ENCODE results near the gene SLC9B1.
"Not testable (repeated sequence)": the region's sequence is repeated elsewhere in the genome, so short reads cannot be mapped to it uniquely, and the experiment has no call there.

SLC9B1 gene

DNA sequence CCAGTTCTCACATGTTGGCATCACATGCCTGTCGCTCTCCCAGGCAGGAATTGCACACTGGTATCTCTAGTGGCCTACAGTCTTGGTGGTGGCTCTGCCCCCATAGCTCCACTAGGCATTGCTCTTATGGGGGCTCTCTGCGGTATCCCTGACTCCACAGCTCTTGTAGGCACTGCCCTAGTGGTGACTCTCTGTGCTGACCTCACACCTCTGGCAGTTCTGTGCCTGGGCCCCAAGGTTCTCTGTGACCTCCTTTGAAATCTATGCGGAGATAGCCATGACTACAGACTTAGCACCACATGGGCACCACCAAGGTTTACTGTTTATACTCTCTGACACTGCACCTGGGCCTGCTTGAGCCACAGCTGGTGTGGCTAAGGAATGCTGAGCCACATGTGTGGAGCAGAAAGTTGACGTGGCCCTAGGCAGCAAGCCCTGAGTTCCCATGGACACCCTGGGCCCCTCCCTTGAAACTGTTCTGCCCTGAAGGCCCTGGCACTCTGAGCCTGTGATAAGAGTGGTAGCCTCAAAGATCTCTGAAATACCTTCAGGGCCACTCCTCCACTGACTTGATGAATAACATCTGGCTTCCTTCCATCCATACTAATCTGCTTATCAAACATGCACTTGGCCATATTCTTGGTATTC is 8.0 kb downstream of the SLC9B1 start:
- no peak for DNase-seq (ENCODE audit: low read depth)

GRCh38 chr4:103010804-103011203 is 8.7 kb downstream of the SLC9B1 start:
- no peak for DNase-seq (ENCODE audit: low read depth)

DNA sequence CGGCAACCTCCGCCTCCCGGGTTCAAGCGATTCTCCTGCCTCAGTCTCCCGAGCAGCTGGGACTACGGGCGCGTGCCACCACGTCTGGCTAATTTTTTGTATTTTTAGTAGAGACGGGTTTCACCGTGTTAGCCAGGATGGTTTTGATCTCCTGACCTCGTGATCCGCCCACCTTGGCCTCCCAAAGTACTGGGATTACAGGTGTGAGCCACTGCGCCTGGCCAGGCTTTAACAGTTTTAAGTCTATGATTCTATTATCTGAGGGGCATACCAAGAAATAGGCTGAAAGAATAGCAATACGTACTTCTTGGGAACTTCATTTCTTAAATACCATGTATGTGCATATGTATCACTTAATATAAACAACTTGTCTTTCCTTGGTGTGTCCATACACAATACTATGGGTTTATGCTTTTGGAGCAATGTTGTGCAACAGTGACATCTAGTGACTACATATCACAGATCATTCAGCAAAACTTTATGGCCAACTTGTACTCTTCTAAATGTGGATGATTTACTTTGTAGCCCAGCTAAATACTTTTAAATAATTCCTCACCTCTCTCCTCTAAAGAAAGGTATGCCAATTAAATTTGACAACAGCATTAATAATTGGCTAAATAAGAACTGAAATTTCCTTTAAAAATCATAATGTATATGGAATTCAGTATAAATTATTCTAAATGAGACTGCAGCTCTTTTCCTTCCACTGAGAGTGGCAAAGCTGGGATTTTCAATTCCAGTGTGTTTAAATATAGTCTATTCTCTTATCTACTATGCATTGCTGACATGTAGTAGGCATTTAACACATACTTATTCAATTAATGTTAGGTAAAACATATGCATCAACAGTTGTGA is 10.4 kb downstream of the SLC9B1 start:
- DNase-seq (ENCODE audit: low read depth): no peak

GRCh38 chr4:103002551-103002950 is 17.0 kb downstream of the SLC9B1 start:
- no peak for DNase-seq (ENCODE audit: low read depth)

- DNase-seq (ENCODE audit: low read depth): no peak
Measured at GRCh38 chr4:102994803-102995202, 24.7 kb downstream of the SLC9B1 start.

GRCh38 chr4:102993985-102994384 is 25.5 kb downstream of the SLC9B1 start:
- not testable (repeated sequence) for DNase-seq (ENCODE audit: low read depth)

GRCh38 chr4:102988429-102989020 is 31.0 kb downstream of the SLC9B1 start:
- no peak for DNase-seq (ENCODE audit: low read depth)

DNA sequence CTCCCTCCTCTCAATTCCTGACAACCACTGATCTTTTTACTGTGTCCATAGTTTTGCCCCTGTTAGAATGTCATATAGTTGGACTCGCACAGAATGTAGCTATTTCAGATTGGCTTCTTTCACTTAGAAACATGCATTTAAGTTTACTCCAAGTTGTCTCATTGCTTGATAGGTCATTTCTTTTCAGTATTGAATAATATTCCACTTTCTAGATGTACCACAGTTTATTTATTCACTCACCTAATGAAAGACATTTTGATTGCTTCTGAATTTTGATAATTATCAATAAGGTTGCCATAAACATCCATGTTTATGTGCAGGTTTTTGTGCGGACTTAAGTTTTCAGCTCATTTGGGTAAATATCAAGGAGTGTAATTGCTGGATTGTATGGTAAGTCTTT is 38.5 kb downstream of the SLC9B1 start:
- DNase-seq (ENCODE audit: low read depth): no peak

DNA sequence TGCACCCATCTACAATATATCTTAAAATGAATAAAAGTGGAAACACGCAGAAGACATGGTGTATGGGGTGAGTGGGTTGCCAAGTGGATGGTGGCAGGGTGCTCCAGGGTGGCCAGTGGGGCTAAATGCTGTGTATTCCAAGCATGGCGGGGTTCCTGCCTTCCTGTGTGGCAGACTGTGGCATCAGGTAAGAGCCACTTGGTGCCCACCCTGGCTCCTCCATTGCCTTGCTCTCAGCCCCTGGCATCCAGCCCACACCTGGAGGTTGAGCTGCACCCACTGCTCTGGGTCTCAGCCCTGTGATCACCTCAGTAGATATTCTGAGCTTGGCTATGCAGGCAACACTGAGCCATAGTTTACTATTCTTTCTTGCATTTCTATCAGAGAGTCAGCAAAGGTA is 57.7 kb downstream of the SLC9B1 start:
- not testable (repeated sequence) for DNase-seq (ENCODE audit: low read depth)

GRCh38 chr4:102959496-102959895 is 60.0 kb downstream of the SLC9B1 start:
- no peak for DNase-seq (ENCODE audit: low read depth)

GRCh38 chr4:102945066-102945465 is 74.4 kb downstream of the SLC9B1 start:
- no peak for DNase-seq (ENCODE audit: low read depth)

DNA sequence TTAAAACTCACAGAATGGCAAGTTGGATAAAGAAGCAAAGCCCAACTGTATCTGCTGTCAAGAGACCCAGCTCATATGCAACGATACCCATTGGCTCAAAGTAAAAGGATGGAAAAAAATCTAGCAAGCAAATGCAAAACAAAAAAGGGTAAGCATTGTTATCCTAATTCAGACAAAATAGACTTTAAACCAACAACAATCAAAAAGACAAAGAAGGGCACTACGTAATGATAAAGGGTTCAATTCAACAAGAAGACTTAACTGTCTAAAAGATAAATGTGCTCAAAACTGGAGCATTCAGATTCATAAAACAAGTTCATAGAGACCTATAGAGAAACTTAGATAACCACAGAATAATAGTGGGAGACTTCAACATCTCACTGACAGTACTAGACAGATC is 81.4 kb downstream of the SLC9B1 start:
- DNase-seq (ENCODE audit: low read depth): not testable (repeated sequence)

- DNase-seq (ENCODE audit: low read depth): no peak
Measured at GRCh38 chr4:102935716-102936115, 83.8 kb downstream of the SLC9B1 start.

- DNase-seq (ENCODE audit: low read depth): not testable (repeated sequence)
Measured at GRCh38 chr4:102919697-102920096, 99.8 kb downstream of the SLC9B1 start.

DNA sequence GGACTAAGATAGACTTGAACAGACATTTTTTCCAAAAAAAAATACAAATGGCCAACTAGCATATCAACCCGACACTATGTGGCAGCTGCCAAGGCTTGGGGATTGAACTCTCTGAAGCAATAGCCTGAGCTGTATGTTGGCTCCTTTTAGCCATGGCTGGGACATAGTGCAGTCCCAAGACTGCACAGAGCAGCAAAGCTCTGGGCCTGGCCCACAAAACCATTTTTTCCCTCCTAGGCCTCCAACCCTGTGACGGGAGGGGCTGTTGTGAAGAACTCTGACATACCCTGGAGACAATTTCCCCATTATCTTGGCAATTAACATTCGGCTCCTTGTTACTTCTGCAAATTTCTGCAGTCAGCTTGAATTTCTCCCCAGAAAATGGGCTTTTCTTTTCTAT is 100.6 kb downstream of the SLC9B1 start:
- no peak for DNase-seq (ENCODE audit: low read depth)

- no peak for DNase-seq (ENCODE audit: low read depth)
Measured at GRCh38 chr4:102901804-102902203, 117.7 kb downstream of the SLC9B1 start.

DNA sequence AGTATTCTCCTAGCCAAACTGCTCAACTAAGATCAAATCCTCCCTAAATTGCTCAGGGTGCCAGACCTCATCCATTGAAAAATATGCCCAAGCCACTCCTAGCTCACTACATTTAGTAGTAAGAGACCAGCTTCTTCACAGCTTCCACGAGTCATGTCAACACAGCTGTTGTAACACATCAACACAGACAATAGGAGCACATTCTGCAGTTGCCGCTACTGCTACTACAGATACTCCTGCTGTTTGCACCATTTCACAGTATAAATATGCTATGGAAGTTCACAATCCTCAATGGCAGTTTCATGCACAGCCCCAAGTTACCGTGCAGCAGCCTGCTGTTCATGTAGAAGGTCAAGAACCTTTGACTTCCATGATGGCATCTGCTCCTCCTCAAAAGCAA is 121.9 kb downstream of the SLC9B1 start:
- not testable (repeated sequence) for DNase-seq (ENCODE audit: low read depth)

DNA sequence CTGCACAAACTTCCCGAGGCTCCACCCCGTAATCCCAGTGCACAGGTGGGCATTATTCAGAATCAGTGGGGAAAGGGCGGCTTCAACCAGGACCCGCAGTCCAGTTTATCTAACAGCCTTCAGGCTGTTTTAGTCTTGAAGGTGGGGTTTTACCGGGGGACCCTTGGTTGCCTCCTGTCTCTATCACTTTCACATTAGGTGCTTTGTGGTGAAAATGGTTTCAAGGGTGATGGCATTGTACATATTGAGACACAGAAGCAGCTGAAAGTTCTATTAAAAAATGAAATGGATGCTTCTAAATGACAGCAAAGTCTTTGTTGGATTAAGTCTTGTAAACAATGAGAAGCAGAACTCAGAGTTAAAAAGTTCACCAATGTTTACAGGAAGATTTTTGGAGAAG is 123.0 kb downstream of the SLC9B1 start:
- DNase-seq (ENCODE audit: low read depth): not testable (repeated sequence)

DNA sequence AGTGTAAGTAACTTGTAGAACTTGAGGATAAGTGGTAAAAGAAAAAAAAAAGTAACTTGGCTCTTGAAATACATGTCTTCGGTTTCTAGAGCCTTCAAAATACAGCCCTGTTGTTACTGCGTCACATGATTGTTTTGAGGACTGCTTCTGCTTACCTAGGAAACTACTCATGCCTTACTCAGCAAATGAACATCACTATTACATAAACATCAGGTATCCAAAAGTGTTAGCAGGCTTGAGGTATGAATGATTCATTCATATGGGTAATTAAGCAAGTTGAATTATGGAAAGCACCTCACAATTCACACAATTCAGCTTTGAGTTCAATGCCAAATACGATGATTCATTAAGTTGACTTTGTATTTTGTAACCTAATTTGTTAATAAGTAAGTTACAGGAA is 129.6 kb downstream of the SLC9B1 start:
- DNase-seq (ENCODE audit: low read depth): not testable (repeated sequence)

- not testable (repeated sequence) for DNase-seq (ENCODE audit: low read depth)
Measured at GRCh38 chr4:102888570-102888969, 130.9 kb downstream of the SLC9B1 start.

DNA sequence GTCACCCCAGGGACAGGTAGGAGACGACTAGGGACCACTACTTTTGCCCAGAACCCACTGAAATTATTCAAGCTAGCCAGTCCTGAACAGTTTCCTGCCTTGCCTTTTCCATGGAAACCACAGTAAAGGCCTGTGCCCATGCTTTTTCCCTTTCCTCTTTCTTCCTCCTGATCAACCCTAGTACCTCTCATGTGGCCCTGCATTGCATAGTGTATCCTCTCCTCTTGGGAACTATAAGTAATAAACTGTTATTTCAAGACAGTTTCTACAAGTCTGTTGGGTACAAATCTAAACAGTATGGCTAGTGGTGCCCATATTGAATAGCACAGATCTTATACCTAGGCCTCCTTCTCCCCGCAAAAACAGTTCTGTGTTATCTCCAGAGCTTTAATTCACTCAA is 136.2 kb downstream of the SLC9B1 start:
- no peak for DNase-seq (ENCODE audit: low read depth)

GRCh38 chr4:102881343-102881742 is 138.2 kb downstream of the SLC9B1 start:
- no peak for DNase-seq (ENCODE audit: low read depth)

DNA sequence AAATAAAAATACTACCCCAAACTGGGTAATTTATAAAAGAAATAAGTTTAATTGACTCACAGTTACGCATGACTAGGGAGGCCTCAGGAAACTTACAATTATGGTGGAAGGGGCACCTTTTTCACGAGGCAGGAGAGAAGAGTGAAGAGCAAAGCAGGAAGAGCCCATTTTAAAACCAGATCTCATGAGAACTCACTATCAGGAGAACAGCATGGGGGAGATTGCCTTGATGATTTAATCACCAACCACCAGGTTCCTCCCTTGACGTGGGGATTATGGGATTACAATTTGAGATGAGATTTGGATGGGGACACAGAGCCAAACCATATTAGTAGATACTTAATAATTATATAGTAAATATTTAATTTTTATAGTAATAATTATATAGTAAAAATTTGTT is 140.6 kb downstream of the SLC9B1 start:
- no peak for DNase-seq (ENCODE audit: low read depth)
